GM23338 (cell line): ENCODE data around the gene AGBL4. TPM values are rescaled to one million over a fixed set of nuclear protein-coding genes. Genes with fewer than 3 reads are reported as not detected.

Experiments
- ATAC-seq: fragments of 200-7000 bp; cut with Tn5 transposase; 3 replicates; pipeline ENCODE4 v1.9.1; 2020
- DNase-seq: peaks from one replicate; pipeline ENCODE4 v3.0.0-alpha.2; 2015; ENCODE audit warnings: low spot score
- H2AFZ ChIP-seq: fragments of 200-600 bp; sonication (generic); 2 replicates; pipeline ENCODE4 v1.8.0; 2016; ENCODE audit warnings: antibody characterized with exemption, mild to moderate bottlenecking, moderate library complexity
- H3F3A ChIP-seq: fragments of 200-600 bp; sonication (generic); replicated peaks from 2 replicates; pipeline ENCODE4 v1.8.0; 2017; ENCODE audit warnings: antibody characterized with exemption, mixed run types, low read depth
- H3K27ac ChIP-seq: fragments of 200-600 bp; sonication (generic); 2 replicates; pipeline ENCODE4 v1.6.1; 2016; ENCODE audit warnings: low read depth
- H3K27me3 ChIP-seq: fragments of 200-600 bp; sonication (generic); 2 replicates; pipeline ENCODE4 v1.8.0; 2016; ENCODE audit warnings: mild to moderate bottlenecking, mixed run types, moderate library complexity; ENCODE audit not compliant: insufficient read depth
- H3K36me3 ChIP-seq: fragments of 200-600 bp; sonication (generic); 2 replicates; pipeline ENCODE4 v1.8.0; 2016; ENCODE audit warnings: mild to moderate bottlenecking; ENCODE audit not compliant: insufficient read depth
- H3K4me1 ChIP-seq: fragments of 200-600 bp; sonication (generic); 2 replicates; pipeline ENCODE4 v1.8.0; 2016; ENCODE audit warnings: mild to moderate bottlenecking, moderate library complexity; ENCODE audit not compliant: insufficient read depth
- H3K4me2 ChIP-seq: fragments of 200-600 bp; sonication (generic); 2 replicates; pipeline ENCODE4 v1.7.1; 2017; ENCODE audit warnings: mixed run types
- H3K4me3 ChIP-seq: fragments of 200-600 bp; sonication (generic); 2 replicates; pipeline ENCODE4 v1.6.1; 2016; ENCODE audit warnings: mixed run types
- H3K79me2 ChIP-seq: fragments of 200-600 bp; sonication (generic); replicated peaks from 2 replicates; pipeline ENCODE4 v1.8.0; 2017; ENCODE audit warnings: mild to moderate bottlenecking; ENCODE audit not compliant: insufficient read depth
- H3K9me2 ChIP-seq: fragments of 200-600 bp; sonication (generic); 2 replicates; pipeline ENCODE4 v1.8.0; 2017; ENCODE audit not compliant: insufficient read depth
- H4K20me1 ChIP-seq: fragments of 200-600 bp; sonication (generic); replicated peaks from 2 replicates; pipeline ENCODE4 v1.8.0; 2017; ENCODE audit warnings: mild to moderate bottlenecking; ENCODE audit not compliant: insufficient read depth
- H3K27ac Mint-ChIP-seq: 2 replicates; pipeline ENCODE4 v1.8.0; 2020; ENCODE audit warnings: inconsistent platforms, mild to moderate bottlenecking, moderate library complexity, mixed read lengths
- H3K27me3 Mint-ChIP-seq: 3 replicates; pipeline ENCODE4 v1.8.0; 2022; ENCODE audit warnings: low read depth, mild to moderate bottlenecking, moderate library complexity, mixed read lengths, inconsistent platforms; ENCODE audit not compliant: insufficient read depth, poor library complexity
- H3K36me3 Mint-ChIP-seq: 3 replicates; pipeline ENCODE4 v1.8.0; 2021; ENCODE audit warnings: low read depth, mild to moderate bottlenecking, inconsistent platforms, moderate library complexity, mixed read lengths
- H3K4me1 Mint-ChIP-seq: 3 replicates; pipeline ENCODE4 v1.8.0; 2020; ENCODE audit warnings: mild to moderate bottlenecking, inconsistent platforms, mixed read lengths
- H3K4me3 Mint-ChIP-seq: 3 replicates; pipeline ENCODE4 v1.8.0; 2021; ENCODE audit warnings: moderate library complexity, mild to moderate bottlenecking, inconsistent platforms, mixed read lengths
- H3K9me3 Mint-ChIP-seq: 3 replicates; pipeline ENCODE4 v1.8.0; 2020; ENCODE audit warnings: moderate library complexity, mild to moderate bottlenecking, inconsistent platforms, mixed read lengths
- CREB1 ChIP-seq: fragments of 250-450 bp; sonication (Bioruptor Pico); IDR thresholded peaks from 2 replicates; pipeline ENCODE4 v1.5.0; 2020; ENCODE audit warnings: low read depth, mild to moderate bottlenecking, moderate library complexity
- EZH2 ChIP-seq: fragments of 200-600 bp; sonication (generic); IDR thresholded peaks from one replicate; pipeline ENCODE4 v1.8.0; 2017; ENCODE audit warnings: antibody characterized with exemption, mild to moderate bottlenecking, low read depth; ENCODE audit not compliant: unreplicated experiment
- EZH2phosphoT487 ChIP-seq: fragments of 200-600 bp; sonication (generic); IDR thresholded peaks from one replicate; pipeline ENCODE4 v1.8.1; 2018; ENCODE audit warnings: antibody characterized with exemption; ENCODE audit not compliant: unreplicated experiment
- JUNB ChIP-seq: IDR thresholded peaks from one replicate; pipeline ENCODE4 v1.6.1; 2016; ENCODE audit warnings: antibody characterized with exemption; ENCODE audit not compliant: unreplicated experiment
- NANOG ChIP-seq: IDR thresholded peaks from 2 replicates; pipeline ENCODE4 v1.6.1; 2016; ENCODE audit warnings: antibody characterized with exemption, borderline replicate concordance
- POLR2AphosphoS5 ChIP-seq: IDR thresholded peaks from 2 replicates; pipeline ENCODE4 v1.6.1; 2016; ENCODE audit warnings: antibody characterized with exemption, low read depth
- STAT1 ChIP-seq: IDR thresholded peaks from one replicate; pipeline ENCODE4 v1.6.1; 2016; ENCODE audit warnings: antibody characterized with exemption; ENCODE audit not compliant: unreplicated experiment
- ZNF114 ChIP-seq: fragments of 250-450 bp; sonication (Bioruptor Pico); IDR thresholded peaks from 2 replicates; pipeline ENCODE4 v1.5.0; 2020; ENCODE audit warnings: mild to moderate bottlenecking, moderate library complexity
- ZNF331 ChIP-seq: fragments of 250-450 bp; sonication (Bioruptor Pico); IDR thresholded peaks from 2 replicates; pipeline ENCODE4 v1.5.0; 2020; ENCODE audit warnings: low read depth, mild to moderate bottlenecking, moderate library complexity
- ZNF462 ChIP-seq: fragments of 250-450 bp; sonication (Bioruptor Pico); IDR thresholded peaks from 2 replicates; pipeline ENCODE4 v1.5.0; 2020; ENCODE audit warnings: mild to moderate bottlenecking, moderate library complexity
- polyA plus RNA-seq: library from polyadenylated mRNA; unstranded; fragments of >200 nt; fragmentation: Nextera tagmentation; extraction: Ambion mirVana; gene quantifications from 2 replicates; pipeline ENCODE4 v1.2.1, GENCODE V29; 2016
- total RNA-seq: library from RNA; depleted of rRNA; stranded (reverse); fragments of >200 nt; shearing (Covaris generic); gene quantifications from 2 replicates; pipeline ENCODE4 v1.2.3, GENCODE V29; 2014
- TF ChIP-seq, protein P1 (sequence below): IDR thresholded peaks from one replicate; pipeline ENCODE4 v1.6.1; 2018; ENCODE audit warnings: antibody characterized with exemption; ENCODE audit not compliant: unreplicated experiment
- TF ChIP-seq, protein P2 (sequence below): IDR thresholded peaks from 2 replicates; pipeline ENCODE4 v1.6.1; 2016; ENCODE audit warnings: antibody characterized with exemption
- TF ChIP-seq, protein P3 (sequence below), 2 experiments: fragments of 200-600 bp in 1 of 2; sonication (generic) in 1 of 2; conservative IDR thresholded peaks; 2 replicates each; pipeline versions ENCODE4 v1.5.1 to v1.6.1; 2016 to 2017; ENCODE audit warnings: antibody characterized with exemption in 2 of 2, low read depth in 2 of 2, mild to moderate bottlenecking in 2 of 2, moderate library complexity in 1 of 2

AGBL4 gene
- total and polyA plus RNA-seq, 2 experiments from 2014 or later, result 0.91 to 1.5 TPM

DNA sequence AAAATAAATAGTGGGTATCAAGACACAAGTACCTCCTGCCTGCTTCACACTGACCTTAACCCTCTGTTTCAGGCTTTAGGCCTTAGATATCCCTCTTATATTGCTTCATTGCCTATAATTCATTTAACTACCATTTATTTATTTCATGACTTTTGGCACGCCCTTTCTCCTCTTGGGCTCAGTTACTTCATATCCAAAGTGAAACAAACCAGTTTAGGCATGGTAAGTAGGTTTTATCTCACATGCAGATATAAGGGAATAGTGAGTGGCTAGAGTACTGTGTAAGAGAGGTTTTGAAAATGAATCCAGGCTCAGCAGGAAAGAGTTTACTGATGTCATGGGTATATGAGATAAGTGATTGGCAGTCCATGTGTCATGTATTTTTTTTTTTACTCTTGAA is 1177.3 kb downstream of the AGBL4 start:
- Histone ChIP-seq H3K27me3 (no peaks in the 10 kb centered on the region), H3K79me2 (no peaks in the 10 kb centered on the region), H3K4me2 (no peak overlapping the region), H3K4me3 (no peak overlapping the region), H3F3A (no peaks in the 10 kb centered on the region), H3K4me1 (peaks cover 4% of the 10 kb centered on the region; the same call in 1 of the 2 replicates), H3K36me3 (no peaks in the 10 kb centered on the region), H3K27ac (no peak overlapping the region), H3K9me2 (no peaks in the 10 kb centered on the region; the same call in 1 of the 2 replicates), H4K20me1 (no peaks in the 10 kb centered on the region), H2AFZ (no peak overlapping the region)
- no peak for TF ChIP-seq STAT1
- TF ChIP-seq, protein P1, sequence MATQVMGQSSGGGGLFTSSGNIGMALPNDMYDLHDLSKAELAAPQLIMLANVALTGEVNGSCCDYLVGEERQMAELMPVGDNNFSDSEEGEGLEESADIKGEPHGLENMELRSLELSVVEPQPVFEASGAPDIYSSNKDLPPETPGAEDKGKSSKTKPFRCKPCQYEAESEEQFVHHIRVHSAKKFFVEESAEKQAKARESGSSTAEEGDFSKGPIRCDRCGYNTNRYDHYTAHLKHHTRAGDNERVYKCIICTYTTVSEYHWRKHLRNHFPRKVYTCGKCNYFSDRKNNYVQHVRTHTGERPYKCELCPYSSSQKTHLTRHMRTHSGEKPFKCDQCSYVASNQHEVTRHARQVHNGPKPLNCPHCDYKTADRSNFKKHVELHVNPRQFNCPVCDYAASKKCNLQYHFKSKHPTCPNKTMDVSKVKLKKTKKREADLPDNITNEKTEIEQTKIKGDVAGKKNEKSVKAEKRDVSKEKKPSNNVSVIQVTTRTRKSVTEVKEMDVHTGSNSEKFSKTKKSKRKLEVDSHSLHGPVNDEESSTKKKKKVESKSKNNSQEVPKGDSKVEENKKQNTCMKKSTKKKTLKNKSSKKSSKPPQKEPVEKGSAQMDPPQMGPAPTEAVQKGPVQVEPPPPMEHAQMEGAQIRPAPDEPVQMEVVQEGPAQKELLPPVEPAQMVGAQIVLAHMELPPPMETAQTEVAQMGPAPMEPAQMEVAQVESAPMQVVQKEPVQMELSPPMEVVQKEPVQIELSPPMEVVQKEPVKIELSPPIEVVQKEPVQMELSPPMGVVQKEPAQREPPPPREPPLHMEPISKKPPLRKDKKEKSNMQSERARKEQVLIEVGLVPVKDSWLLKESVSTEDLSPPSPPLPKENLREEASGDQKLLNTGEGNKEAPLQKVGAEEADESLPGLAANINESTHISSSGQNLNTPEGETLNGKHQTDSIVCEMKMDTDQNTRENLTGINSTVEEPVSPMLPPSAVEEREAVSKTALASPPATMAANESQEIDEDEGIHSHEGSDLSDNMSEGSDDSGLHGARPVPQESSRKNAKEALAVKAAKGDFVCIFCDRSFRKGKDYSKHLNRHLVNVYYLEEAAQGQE, result no peak
- TF ChIP-seq NANOG, result no peak
- no peak for TF ChIP-seq POLR2AphosphoS5
- TF ChIP-seq, protein P2, sequence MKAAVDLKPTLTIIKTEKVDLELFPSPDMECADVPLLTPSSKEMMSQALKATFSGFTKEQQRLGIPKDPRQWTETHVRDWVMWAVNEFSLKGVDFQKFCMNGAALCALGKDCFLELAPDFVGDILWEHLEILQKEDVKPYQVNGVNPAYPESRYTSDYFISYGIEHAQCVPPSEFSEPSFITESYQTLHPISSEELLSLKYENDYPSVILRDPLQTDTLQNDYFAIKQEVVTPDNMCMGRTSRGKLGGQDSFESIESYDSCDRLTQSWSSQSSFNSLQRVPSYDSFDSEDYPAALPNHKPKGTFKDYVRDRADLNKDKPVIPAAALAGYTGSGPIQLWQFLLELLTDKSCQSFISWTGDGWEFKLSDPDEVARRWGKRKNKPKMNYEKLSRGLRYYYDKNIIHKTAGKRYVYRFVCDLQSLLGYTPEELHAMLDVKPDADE, result no peak
- no peak for TF ChIP-seq EZH2
- TF ChIP-seq ZNF331 (CRISPR knock-in tag), result no peak
- TF ChIP-seq, protein P3, sequence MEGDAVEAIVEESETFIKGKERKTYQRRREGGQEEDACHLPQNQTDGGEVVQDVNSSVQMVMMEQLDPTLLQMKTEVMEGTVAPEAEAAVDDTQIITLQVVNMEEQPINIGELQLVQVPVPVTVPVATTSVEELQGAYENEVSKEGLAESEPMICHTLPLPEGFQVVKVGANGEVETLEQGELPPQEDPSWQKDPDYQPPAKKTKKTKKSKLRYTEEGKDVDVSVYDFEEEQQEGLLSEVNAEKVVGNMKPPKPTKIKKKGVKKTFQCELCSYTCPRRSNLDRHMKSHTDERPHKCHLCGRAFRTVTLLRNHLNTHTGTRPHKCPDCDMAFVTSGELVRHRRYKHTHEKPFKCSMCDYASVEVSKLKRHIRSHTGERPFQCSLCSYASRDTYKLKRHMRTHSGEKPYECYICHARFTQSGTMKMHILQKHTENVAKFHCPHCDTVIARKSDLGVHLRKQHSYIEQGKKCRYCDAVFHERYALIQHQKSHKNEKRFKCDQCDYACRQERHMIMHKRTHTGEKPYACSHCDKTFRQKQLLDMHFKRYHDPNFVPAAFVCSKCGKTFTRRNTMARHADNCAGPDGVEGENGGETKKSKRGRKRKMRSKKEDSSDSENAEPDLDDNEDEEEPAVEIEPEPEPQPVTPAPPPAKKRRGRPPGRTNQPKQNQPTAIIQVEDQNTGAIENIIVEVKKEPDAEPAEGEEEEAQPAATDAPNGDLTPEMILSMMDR (conservative IDR thresholded peaks at IDR 0.05; ENCODE audit: low read depth in 2 of 2), result no peak
- TF ChIP-seq EZH2phosphoT487, result no peak
- TF ChIP-seq CREB1, result no peak
- no peak for TF ChIP-seq JUNB
- TF ChIP-seq ZNF462 (CRISPR knock-in tag), result no peak
- no peak for TF ChIP-seq ZNF114 (CRISPR knock-in tag)
- H3K4me1 Mint-ChIP-seq, result peaks cover 11% of the 10 kb centered on the region; the same call in 2 of the 3 replicates
- H3K36me3 Mint-ChIP-seq, result no peaks in the 10 kb centered on the region
- no peak overlapping the region for H3K27ac Mint-ChIP-seq
- H3K4me3 Mint-ChIP-seq, result no peak overlapping the region
- ATAC-seq (no peak), DNase-seq (no peak)
- peaks cover 4% of the 10 kb centered on the region for H3K27me3 Mint-ChIP-seq
- no peaks in the 10 kb centered on the region; the same call in 2 of the 3 replicates for H3K9me3 Mint-ChIP-seq
